Measurements from ENCODE around the gene CD160. TPM values are rescaled to one million over a fixed set of nuclear protein-coding genes. Genes with fewer than 3 reads are reported as not detected.

Gene CD160, protein sequence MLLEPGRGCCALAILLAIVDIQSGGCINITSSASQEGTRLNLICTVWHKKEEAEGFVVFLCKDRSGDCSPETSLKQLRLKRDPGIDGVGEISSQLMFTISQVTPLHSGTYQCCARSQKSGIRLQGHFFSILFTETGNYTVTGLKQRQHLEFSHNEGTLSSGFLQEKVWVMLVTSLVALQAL
- not detected for total RNA-seq

DNA sequence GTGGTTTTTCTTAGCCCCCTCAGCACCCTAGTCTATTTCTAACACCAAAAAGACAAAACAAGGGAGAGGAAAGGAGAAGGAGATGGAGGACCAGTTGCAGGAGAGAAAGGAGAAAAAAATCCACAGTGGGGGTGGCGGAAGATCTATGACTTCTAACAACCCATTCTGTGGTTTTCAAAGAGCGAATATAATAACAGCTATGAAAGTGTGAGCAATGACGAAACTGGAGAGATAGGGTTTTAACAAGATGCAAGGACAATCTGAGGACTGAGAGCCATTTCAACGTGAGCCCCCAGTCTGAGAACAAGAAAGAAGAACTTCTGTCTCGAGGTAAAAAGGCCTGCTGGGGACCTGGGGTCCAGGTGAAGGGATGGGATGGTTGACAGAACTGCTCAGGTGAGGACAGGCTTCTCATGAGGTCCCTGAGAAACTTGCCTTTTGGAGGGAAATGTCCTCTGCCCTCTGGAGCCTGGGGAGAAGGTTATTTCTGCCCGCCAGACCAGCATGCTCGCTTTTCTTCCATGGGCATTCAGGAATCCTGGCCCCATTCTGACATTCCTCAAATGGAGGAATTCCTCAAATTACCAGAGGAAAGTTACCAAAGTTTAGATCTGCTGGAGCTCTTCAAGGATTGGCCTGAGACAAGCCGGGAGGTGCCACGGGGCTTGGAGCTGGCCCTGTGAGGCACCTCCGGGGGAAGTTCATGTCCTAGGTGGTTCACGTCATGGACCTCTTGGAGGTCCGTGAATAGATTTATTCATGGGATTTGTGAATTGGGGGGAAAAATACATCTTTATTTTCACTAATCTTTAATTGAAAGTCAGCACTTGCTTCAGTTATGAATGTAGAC is at the start of gene CD160:
CD160 (plus strand) TSS at position 270 of the 850 bp plus-strand sequence. CDS start 8,829 bp downstream, outside the sequence.

DNA sequence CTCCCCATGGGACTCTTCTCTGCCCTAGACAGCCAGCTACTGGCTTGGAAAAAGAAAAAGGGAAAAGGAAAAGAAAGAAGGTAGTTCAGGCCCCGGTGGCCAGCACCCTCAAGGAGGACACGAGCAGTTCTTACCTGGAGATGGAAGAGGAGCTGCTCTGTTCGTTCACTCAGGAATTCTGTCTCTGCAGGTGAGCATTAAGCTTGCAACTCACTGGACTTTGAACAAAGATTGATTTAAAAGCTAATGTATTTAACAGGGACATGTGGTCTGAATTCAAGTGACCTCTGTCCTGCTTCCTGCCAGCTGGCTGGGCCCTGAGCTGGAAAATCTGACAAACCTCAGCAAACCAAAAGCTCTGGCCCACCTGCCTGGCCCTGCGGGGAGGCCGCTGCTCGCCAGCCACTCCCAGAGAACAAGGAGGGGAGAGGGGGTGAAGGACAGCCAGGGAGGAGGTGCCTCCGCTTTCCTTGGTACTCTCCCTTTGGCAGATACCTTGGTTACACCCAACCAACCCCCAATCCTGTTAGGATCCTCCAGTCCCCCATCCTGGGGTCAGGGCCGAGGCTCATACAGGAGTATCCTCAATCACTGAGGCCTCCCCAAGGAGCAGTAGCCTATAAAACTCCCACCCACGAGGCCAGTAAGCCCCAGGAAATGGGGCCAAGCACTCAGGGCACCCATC is 12.0 kb upstream of the CD160 start, which contains the start of gene PDZK1:
PDZK1 (minus strand) TSS at position 186 of the 685 bp plus-strand sequence. CDS start 19,347 bp downstream, outside the sequence.

Other genes starting within 250 kb of the CD160 start
- 37.8 TPM for gene GPR89A, start 111.5 kb upstream of the CD160 start, total RNA-seq
- gene PDZK1, start 12.1 kb upstream of the CD160 start, total RNA-seq, result 1.8 TPM
- 32.5 TPM for gene RNF115, start 104.6 kb downstream of the CD160 start, total RNA-seq
- gene POLR3C, start 104.7 kb downstream of the CD160 start, total RNA-seq, result 29.1 TPM
- gene NUDT17, start 126.1 kb downstream of the CD160 start, total RNA-seq, result 8.5 TPM
- 11.5 TPM for gene PIAS3, start 139.6 kb downstream of the CD160 start, total RNA-seq
- 1.6 TPM for gene ANKRD35, start 166.4 kb downstream of the CD160 start, total RNA-seq
- gene ITGA10, start 190.6 kb downstream of the CD160 start, total RNA-seq, result 1.4 TPM
- 32.1 TPM for gene PEX11B, start 199.2 kb downstream of the CD160 start, total RNA-seq
- 74.5 TPM for gene RBM8A, start 208.0 kb downstream of the CD160 start, total RNA-seq
- 23.5 TPM for gene LIX1L, start 238.5 kb downstream of the CD160 start, total RNA-seq
- gene ANKRD34A, start 245.1 kb downstream of the CD160 start, total RNA-seq, result 2.5 TPM
- 13.4 TPM for gene POLR3GL, start 245.2 kb downstream of the CD160 start, total RNA-seq